HFF-Myc (cell line): ENCODE data around the gene MYH7.

Experiments used
- DNase-seq: peaks from one replicate; pipeline ENCODE4 v3.0.0-alpha.2; 2011; ENCODE audit warnings: low read depth; ENCODE audit errors: extremely low read depth
- H3K4me3 ChIP-seq: replicated peaks from 2 replicates; pipeline ENCODE4 v1.5.1; 2011; ENCODE audit warnings: low read depth, mild to moderate bottlenecking, control low read depth, low read length
- TF ChIP-seq, protein P1 (sequence below): IDR thresholded peaks from 2 replicates; pipeline ENCODE4 v1.5.1; 2012; ENCODE audit warnings: mild to moderate bottlenecking, low read depth, low read length, control low read depth; ENCODE audit errors: missing control alignments

Gene MYH7

DNA sequence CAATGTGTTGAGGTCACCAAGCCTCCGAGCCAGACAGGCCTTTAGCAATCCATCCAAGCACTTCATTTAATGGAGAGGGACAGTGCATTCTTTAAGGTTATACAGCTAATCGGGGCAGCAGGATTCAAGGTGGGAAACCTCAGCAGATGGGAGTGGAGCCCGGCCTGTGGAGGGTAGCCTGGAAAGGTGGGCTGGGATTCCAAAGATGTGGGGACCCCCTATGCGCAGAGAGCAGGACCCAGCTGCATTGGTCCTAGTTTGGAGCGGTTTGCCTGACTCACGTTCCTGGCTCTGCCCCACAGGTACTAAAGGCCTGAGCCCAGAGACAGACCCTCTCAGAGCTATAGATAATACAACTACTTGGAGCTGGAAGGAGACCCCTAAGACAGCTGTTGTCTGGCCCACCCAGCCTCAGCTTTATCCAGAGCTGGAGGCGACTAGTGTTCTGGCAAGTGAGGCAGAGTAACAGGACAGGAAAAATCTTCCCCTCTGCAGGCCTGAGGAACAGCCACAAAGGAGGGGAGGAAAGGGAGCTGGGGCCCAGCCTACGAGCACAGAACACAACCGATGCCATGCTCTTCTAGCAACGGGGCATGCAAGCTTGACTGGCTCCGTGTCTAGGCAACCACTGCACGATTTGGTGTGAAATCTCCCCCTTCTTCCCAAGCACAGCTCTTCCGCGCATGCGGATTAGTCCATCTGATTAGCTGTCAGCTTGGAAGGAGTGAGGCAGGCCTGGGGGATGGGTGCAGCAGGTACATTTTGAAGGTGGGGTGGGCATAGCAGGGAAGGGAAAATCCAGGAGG is 1.1 kb upstream of the MYH7 start:
- H3K4me3 ChIP-seq, result no peak overlapping the region
- no peak for DNase-seq
- TF ChIP-seq, protein P1, sequence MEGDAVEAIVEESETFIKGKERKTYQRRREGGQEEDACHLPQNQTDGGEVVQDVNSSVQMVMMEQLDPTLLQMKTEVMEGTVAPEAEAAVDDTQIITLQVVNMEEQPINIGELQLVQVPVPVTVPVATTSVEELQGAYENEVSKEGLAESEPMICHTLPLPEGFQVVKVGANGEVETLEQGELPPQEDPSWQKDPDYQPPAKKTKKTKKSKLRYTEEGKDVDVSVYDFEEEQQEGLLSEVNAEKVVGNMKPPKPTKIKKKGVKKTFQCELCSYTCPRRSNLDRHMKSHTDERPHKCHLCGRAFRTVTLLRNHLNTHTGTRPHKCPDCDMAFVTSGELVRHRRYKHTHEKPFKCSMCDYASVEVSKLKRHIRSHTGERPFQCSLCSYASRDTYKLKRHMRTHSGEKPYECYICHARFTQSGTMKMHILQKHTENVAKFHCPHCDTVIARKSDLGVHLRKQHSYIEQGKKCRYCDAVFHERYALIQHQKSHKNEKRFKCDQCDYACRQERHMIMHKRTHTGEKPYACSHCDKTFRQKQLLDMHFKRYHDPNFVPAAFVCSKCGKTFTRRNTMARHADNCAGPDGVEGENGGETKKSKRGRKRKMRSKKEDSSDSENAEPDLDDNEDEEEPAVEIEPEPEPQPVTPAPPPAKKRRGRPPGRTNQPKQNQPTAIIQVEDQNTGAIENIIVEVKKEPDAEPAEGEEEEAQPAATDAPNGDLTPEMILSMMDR, result no peak

DNA sequence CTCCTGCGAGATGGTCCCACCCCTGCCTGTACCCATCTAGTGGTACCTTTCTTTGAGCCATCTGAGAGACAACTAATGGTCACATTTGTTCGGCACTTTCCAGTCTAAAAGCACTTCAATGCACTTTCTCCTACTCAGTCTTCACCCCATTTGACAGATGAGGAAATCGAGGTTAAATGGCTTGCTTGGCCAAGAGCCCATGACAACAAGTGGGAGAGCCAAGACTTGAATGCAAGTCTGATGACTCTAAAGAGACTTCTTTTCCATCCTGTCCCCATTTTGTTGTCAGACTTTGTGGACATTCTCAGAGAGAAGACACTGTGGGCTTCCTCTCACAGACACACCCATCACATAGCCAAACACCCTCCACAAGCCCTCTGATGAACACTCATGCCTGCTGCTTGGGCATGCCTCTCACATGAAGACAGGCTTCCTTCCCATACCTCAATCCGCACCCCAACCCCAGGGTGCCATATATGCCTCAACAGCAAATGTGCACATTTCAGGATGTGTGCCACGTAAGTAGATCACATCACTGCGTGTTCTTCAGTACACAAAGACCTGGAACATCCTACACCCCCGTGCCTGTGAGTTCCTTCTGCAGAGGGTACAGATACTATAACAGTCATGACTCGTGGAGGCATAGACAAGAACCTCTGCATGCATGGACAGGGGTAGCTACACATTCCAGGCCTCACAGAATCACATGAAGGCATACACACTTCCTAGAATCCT is 805 bp downstream of the MYH7 start:
- TF ChIP-seq, protein P1, result no peak
- H3K4me3 ChIP-seq, result no peak overlapping the region
- DNase-seq, result no peak

DNA sequence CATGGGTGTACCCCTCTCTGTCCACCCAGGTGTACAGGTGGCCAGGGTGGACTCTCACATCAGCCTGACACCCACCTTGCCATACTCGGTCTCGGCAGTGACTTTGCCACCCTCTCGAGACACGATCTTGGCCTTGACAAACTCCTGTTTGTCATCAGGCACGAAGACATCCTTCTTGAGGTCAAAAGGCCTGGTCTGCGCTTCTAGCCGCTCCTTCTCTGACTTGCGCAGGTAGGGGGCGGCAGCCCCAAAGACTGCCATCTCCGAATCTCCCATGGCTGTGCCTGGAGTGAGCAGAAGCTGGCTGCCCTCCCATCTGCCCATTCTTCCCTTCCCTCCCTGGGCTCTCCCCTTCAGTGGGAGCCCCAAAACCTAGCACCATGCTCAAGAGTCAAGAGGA is 2.0 kb downstream of the MYH7 start:
- DNase-seq, result no peak
- TF ChIP-seq, protein P1, result no peak
- no peak overlapping the region for H3K4me3 ChIP-seq

DNA sequence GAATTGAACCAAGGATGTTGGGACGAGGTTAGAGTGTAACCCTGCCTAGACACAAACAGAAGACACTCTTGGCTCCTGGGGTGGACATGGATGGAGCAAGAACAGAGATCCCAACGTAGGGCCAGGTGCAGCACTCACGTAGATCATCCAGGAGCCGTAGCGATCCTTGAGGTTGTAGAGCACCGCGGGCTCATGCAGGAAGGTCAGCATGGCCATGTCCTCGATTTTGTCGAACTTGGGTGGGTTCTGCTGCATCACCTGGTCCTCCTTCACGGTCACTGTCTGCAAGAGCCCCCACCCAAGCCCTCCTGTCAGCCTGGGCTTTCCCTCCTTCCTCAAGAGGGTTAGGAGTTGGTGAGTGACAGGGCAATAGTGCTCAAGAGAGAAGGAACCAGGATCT is 2.5 kb downstream of the MYH7 start:
- H3K4me3 ChIP-seq, result no peak overlapping the region
- TF ChIP-seq, protein P1, result no peak
- no peak for DNase-seq

DNA sequence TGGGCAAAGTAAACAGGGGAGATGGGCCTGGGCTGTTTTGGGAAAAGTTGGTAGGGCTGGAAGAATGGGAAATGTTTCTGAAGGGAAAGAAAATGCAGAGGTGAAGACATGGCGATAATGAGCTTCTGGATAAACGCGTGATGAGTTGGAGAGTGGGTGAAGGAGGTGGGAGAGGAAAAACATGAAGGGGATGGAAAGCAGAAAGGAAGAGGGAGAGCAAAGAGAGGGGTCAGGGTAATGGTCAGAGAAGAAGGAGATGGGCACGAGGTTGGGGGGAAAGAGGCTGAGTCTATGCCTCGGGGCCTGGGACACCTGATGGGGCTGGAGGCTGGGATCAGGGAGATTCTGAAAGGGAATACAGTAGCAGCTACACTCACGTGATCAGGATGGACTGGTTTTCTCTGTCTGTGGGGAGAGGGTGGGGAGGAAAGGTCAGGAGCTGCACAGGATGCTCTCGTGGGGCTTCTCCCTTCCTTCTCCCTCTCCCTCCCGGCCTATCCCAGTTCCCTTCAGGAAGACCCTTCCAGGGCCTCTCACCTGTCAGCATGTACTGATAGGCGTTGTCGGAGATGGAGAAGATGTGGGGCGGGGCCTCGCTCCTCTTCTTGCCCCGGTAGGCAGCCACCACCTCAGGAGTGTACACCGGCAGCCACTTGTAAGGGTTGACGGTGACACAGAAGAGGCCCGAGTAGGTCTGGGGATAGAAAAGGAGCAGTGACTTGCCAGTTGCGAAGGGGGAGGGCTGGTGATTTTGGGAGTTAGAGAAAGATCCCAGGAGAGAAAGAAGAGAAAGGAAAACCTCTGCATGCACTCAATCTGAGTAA is 3.1 kb downstream of the MYH7 start:
- no peak overlapping the region for H3K4me3 ChIP-seq
- no peak for DNase-seq
- TF ChIP-seq, protein P1, result no peak

DNA sequence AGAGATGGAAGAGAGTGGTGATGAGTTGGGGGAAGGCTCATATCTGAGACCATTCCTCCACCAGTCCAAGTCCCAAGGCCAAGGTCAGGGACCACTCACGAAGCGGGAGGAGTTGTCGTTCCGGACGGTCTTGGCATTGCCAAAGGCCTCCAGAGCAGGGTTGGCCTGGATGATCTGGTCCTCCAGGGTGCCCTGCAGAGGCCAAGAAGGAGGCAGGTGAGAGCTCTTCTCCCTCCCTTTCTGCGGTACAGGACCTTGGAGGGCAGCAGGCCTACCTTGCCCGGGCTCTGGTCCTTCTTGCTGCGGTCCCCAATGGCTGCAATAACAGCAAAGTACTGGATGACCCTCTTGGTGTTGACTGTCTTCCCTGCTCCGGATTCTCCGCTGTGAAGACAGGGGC is 4.0 kb downstream of the MYH7 start:
- H3K4me3 ChIP-seq, result no peak overlapping the region
- TF ChIP-seq, protein P1, result no peak
- DNase-seq, result no peak
